ENCODE results near the gene IRF2BP2. TPM values are rescaled to one million over a fixed set of nuclear protein-coding genes. Genes with fewer than 3 reads are reported as not detected.

The IRF2BP2 gene
- total and polyA plus RNA-seq, 5 experiments from 2014 or later = 25.8 to 183 (median 51.0) TPM

GRCh38 chr1:234629026-234629425, 19.0 kb upstream of the IRF2BP2 start:
- H3K9me3 Mint-ChIP-seq = no peaks in the 10 kb centered on the region
- H3K27me3 Mint-ChIP-seq = no peaks in the 10 kb centered on the region
- no peaks in the 10 kb centered on the region for H3K36me3 Mint-ChIP-seq
- ATAC-seq (no peak), DNase-seq (no peak)
- H3K27ac Mint-ChIP-seq = no peak overlapping the region
- H3K4me1 Mint-ChIP-seq = peaks cover 0 to 5% (median 0%) of the 10 kb centered on the region in 4 donors
- H3K4me3 Mint-ChIP-seq = no peak overlapping the region
- POLR2A ChIA-PET = interaction anchor here (0.8 to 2.0 kb wide), 2 partner anchors 12 to 17 kb away, joined by 3 to 5 read pairs; no protein-coding TSS in a partner anchor

GRCh38 chr1:234628089-234628488, 18.1 kb upstream of the IRF2BP2 start:
- H3K27me3 Mint-ChIP-seq = no peaks in the 10 kb centered on the region
- H3K4me3 Mint-ChIP-seq = no peak overlapping the region
- DNase-seq (no peak), ATAC-seq (no peak)
- no peak overlapping the region for H3K27ac Mint-ChIP-seq
- peaks cover 0 to 5% (median 0%) of the 10 kb centered on the region in 4 donors for H3K4me1 Mint-ChIP-seq
- H3K36me3 Mint-ChIP-seq = no peaks in the 10 kb centered on the region
- no peaks in the 10 kb centered on the region for H3K9me3 Mint-ChIP-seq
- POLR2A ChIA-PET = interaction anchor here (2.0 kb wide), 1 partner anchor 16 kb away, joined by 5 read pairs; no protein-coding TSS in a partner anchor

DNA sequence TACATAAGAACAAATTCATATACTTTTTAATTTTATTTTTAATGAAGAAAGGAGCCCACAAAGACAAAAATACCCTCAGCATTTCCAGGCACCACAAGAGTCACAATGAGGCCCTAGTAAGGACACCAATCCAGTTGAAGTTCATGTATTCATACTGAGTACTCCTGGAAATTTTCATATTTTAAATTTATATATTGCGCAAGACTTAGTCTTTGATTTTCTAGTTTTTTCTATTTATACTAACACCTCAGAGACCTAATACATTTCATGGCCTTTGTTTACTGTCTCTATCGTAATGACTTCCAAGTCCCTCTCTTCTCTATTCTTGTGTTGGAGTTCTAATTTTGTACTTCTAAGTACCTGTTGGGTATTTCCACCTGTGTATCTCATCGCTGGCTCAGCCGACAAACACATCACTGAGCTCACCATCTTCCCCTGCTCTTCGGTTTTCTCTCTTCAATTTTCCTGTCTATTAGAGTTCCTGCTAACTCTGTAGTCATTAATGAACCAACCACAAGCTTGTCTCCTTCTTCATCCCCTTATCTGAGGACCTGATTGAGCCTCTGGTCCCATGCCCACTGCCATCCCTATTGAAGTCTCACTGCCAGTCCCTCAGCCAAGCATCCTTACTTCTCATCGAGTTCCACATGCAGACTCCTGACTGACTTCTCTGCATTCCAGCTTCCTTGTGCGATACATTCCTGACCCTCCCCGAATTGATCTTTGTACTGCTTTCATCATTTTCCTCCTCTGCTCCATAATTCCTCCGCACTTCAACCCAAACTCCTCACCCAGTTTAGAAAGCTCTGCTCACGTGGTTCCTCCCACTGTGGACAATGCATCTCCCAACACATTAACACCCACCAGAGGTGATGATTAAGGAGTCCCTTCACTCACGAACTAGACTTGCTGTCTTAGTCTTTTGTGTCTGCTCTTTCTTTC, 17.3 kb upstream of the IRF2BP2 start:
- H3K27me3 Mint-ChIP-seq = no peaks in the 10 kb centered on the region
- peaks cover 0 to 5% (median 0%) of the 10 kb centered on the region in 4 donors for H3K4me1 Mint-ChIP-seq
- peak overlapping the region in 1 of 10 donors; percentile 52 for H3K27ac Mint-ChIP-seq
- ATAC-seq = no peak
- H3K9me3 Mint-ChIP-seq = no peaks in the 10 kb centered on the region
- no peak overlapping the region for H3K4me3 Mint-ChIP-seq
- no peak for DNase-seq
- POLR2A ChIA-PET = no interaction called here
- H3K36me3 Mint-ChIP-seq = no peaks in the 10 kb centered on the region

- no peak for DNase-seq
- H3K9me3 Mint-ChIP-seq = no peaks in the 10 kb centered on the region
- no peaks in the 10 kb centered on the region for H3K36me3 Mint-ChIP-seq
- peaks cover 0 to 5% (median 0%) of the 10 kb centered on the region in 4 donors for H3K4me1 Mint-ChIP-seq
- POLR2A ChIA-PET = no interaction called here
- no peaks in the 10 kb centered on the region for H3K27me3 Mint-ChIP-seq
- no peak for ATAC-seq
- no peak overlapping the region for H3K4me3 Mint-ChIP-seq
- no peak overlapping the region for H3K27ac Mint-ChIP-seq
These were observed 16.4 kb upstream of the IRF2BP2 start for GRCh38 chr1:234626391-234626790.

- no peaks in the 10 kb centered on the region for H3K9me3 Mint-ChIP-seq
- no peak overlapping the region for H3K4me3 Mint-ChIP-seq
- ATAC-seq (no peak), DNase-seq (no peak)
- H3K4me1 Mint-ChIP-seq = peaks cover 0 to 6% (median 2%) of the 10 kb centered on the region in 4 donors
- H3K36me3 Mint-ChIP-seq = no peaks in the 10 kb centered on the region
- POLR2A ChIA-PET = interaction anchor here (1.2 kb wide), 1 partner anchor 11 kb away, joined by 3 read pairs; no protein-coding TSS in a partner anchor
- no peaks in the 10 kb centered on the region for H3K27me3 Mint-ChIP-seq
- peak overlapping the region in 2 of 10 donors; percentile 25 to 33 for H3K27ac Mint-ChIP-seq
These were observed 14.7 kb upstream of the IRF2BP2 start for GRCh38 chr1:234624724-234625117.

DNA sequence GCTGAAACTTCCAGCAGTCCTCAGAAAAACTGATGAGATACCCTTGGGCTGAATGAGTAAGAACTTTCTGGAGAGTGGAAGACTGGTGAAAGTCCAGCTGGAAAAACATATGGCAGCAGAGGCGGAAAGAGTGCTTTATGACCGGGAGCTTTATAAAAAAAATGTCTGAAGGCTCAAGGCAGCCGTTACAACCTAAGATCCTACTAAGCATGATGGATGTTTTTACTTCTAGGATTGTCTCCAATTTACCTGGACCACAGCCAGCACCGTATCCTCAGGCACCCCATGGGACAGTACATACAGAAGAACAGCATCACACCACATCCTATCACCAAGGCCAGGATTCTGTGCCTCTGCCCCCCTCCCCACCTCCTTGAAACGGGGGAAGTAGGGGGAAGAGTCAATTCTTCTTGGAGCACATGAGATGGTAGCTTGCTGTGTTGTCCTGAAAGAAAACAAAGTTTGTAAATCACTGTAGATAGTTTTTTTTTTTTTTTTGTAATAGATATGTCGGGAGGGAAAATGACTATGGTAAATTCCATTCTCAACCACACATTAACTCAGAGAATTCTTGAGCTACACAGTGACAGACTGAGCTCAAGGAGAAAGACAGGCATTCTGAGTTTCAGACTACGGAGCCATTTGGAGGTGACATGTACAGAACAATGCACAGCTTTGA, 11.8 kb upstream of the IRF2BP2 start:
- ATAC-seq (no peak), DNase-seq (no peak)
- Mint-ChIP-seq H3K4me1 (peaks cover 0 to 6% (median 4%) of the 10 kb centered on the region in 4 donors), H3K4me3 (no peak overlapping the region), H3K9me3 (no peaks in the 10 kb centered on the region), H3K27me3 (no peaks in the 10 kb centered on the region), H3K27ac (no peak overlapping the region), H3K36me3 (no peaks in the 10 kb centered on the region)
- POLR2A ChIA-PET = interaction anchor here (0.7 to 1.3 kb wide), 2 partner anchors 9 to 104 kb away, joined by 3 to 4 read pairs; no protein-coding TSS in a partner anchor

- H3K9me3 Mint-ChIP-seq = no peaks in the 10 kb centered on the region
- POLR2A ChIA-PET = interaction anchor here (1.3 to 1.6 kb wide), 2 partner anchors 8 to 10 kb away, joined by 4 read pairs; no protein-coding TSS in a partner anchor
- ATAC-seq = no peak
These were observed 11.1 kb upstream of the IRF2BP2 start for GRCh38 chr1:234621127-234621468.

GRCh38 chr1:234620272-234621126, 10.5 kb upstream of the IRF2BP2 start:
- POLR2A ChIA-PET = interaction anchor here (1.2 to 1.6 kb wide), 2 partner anchors 9 to 19 kb away, joined by 4 read pairs; no protein-coding TSS in a partner anchor
- DNase-seq (no peak), ATAC-seq (no peak)
- Mint-ChIP-seq H3K9me3 (no peaks in the 10 kb centered on the region), H3K36me3 (no peaks in the 10 kb centered on the region), H3K4me3 (no peak overlapping the region), H3K27ac (peak overlapping the region in 1 of 10 donors; percentile 65), H3K4me1 (peaks cover 0 to 7% (median 5%) of the 10 kb centered on the region in 4 donors), H3K27me3 (no peaks in the 10 kb centered on the region)

More at GRCh38 chr1:234621127-234621468, 11.1 kb upstream of the IRF2BP2 start:
- DNase-seq = no peak
- no peak overlapping the region for H3K27ac Mint-ChIP-seq
- no peaks in the 10 kb centered on the region for H3K36me3 Mint-ChIP-seq
- H3K4me3 Mint-ChIP-seq = no peak overlapping the region
- H3K4me1 Mint-ChIP-seq = peaks cover 0 to 7% (median 5%) of the 10 kb centered on the region in 4 donors
- no peaks in the 10 kb centered on the region for H3K27me3 Mint-ChIP-seq

DNA sequence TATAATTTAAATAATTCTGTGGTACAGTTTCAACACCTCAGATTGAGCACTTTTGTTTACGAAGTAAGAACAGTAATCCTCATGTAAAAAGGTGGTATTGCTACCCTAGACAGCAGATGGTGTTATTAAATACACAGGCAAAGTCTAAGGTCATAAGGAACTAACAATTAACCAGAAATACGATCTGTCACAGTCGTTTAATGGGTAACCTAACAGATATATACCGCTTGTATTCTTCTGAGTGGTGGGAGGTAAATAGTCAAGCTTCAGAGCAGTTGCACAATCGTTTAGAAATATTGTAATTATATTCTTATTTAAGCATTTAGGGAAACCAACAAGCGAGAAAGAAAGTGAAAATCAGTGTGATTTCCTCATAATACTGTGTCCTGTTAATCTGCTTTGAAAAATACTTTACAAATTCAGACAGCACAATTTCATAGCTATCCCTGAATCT, 9.8 kb upstream of the IRF2BP2 start:
- Mint-ChIP-seq H3K27me3 (no peaks in the 10 kb centered on the region), H3K4me3 (no peak overlapping the region), H3K36me3 (no peaks in the 10 kb centered on the region), H3K27ac (peak overlapping the region in 2 of 10 donors; percentile 6 to 65), H3K9me3 (no peaks in the 10 kb centered on the region), H3K4me1 (peaks cover 0 to 7% (median 4%) of the 10 kb centered on the region in 4 donors)
- DNase-seq (no peak), ATAC-seq (no peak)
- POLR2A ChIA-PET = interaction anchor here (1.2 to 1.6 kb wide), 2 partner anchors 8 to 19 kb away, joined by 4 read pairs; no protein-coding TSS in a partner anchor

DNA sequence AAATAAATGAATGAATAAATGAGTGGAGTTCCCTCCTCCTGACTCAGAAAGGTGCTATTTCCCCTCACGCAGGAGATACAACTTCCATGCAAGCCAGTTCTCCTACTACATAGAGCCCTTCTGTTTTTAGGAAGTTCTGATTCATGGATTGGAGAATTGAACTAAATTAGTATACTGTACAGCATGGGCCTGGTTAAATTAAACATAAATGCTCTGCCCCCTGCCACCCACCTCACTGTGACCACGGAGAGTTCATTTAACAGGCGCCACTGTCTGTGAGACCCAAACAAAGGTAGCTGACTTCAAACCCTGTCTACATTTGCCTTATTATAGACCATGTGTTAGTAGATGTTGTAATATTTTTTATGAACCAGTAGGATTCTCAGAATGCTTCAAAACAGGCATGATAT, 9.1 kb upstream of the IRF2BP2 start:
- no peak overlapping the region for H3K4me3 Mint-ChIP-seq
- no peak for ATAC-seq
- POLR2A ChIA-PET = interaction anchor here (1.2 kb wide), 1 partner anchor 18 kb away, joined by 4 read pairs; no protein-coding TSS in a partner anchor
- H3K27ac Mint-ChIP-seq = peak overlapping the region in 1 of 10 donors; percentile 65
- H3K9me3 Mint-ChIP-seq = no peaks in the 10 kb centered on the region
- H3K27me3 Mint-ChIP-seq = no peaks in the 10 kb centered on the region
- H3K36me3 Mint-ChIP-seq = no peaks in the 10 kb centered on the region
- DNase-seq = no peak
- H3K4me1 Mint-ChIP-seq = peaks cover 2 to 8% (median 5%) of the 10 kb centered on the region in 4 donors

- H3K4me3 Mint-ChIP-seq = no peak overlapping the region
- POLR2A ChIA-PET = no interaction called here
- ATAC-seq = no peak
- H3K27ac Mint-ChIP-seq = no peak overlapping the region
- H3K36me3 Mint-ChIP-seq = no peaks in the 10 kb centered on the region
- DNase-seq = no peak
- H3K27me3 Mint-ChIP-seq = no peaks in the 10 kb centered on the region
- peaks cover 5 to 12% (median 8%) of the 10 kb centered on the region in 4 donors for H3K4me1 Mint-ChIP-seq
- H3K9me3 Mint-ChIP-seq = no peaks in the 10 kb centered on the region
These were observed 8.7 kb upstream of the IRF2BP2 start for GRCh38 chr1:234618737-234619049.
